K562 (cell line): ENCODE data around the gene ACSS1. TPM values are rescaled to one million over a fixed set of nuclear protein-coding genes. Genes with fewer than 3 reads are reported as not detected.
A peak's percentile ranks its signal among the peaks of the same experiment; 100 is the strongest.

Experiments
- CXXC5 ChIP-seq: fragments of 250-450 bp; sonication (Bioruptor Pico); IDR thresholded peaks from 2 replicates; pipeline ENCODE4 v1.8.0; 2022; ENCODE audit warnings: inconsistent platforms, mild to moderate bottlenecking, moderate library complexity
- ELK1 ChIP-seq: sonication (generic); formaldehyde crosslinking; IDR thresholded peaks from 2 replicates; pipeline ENCODE4 v1.8.1; 2022; ENCODE audit warnings: missing genetic modification reagents
- GATA2 ChIP-seq: sonication (generic); formaldehyde crosslinking; IDR thresholded peaks from 2 replicates; pipeline ENCODE4 v1.4.0; 2020; ENCODE audit warnings: mild to moderate bottlenecking, missing genetic modification reagents
- HMGN3 ChIP-seq: IDR thresholded peaks from 2 replicates; pipeline ENCODE4 v1.6.1; 2011; ENCODE audit warnings: borderline replicate concordance, low read depth, mild to moderate bottlenecking, mixed read lengths, low read length; ENCODE audit not compliant: insufficient read length; ENCODE audit errors: extremely low read depth
- ID3 ChIP-seq, 2 experiments: fragments of 250-450 bp in 1 of 2; fragments of 450-650 bp in 1 of 2; sonication (Bioruptor Pico) in 1 of 2; IDR thresholded peaks; 2 replicates each; pipeline versions ENCODE4 v1.6.1 to v1.8.0; 2016 to 2021; ENCODE audit warnings: mild to moderate bottlenecking in 2 of 2, moderate library complexity in 2 of 2, missing compliant biosample characterization in 1 of 2, missing genetic modification characterization in 1 of 2
- JUND ChIP-seq, 2 experiments: IDR thresholded peaks; 2 replicates in 1 of 2; 3 replicates in 1 of 2; pipeline ENCODE4 v1.6.1; 2011; ENCODE audit warnings: borderline replicate concordance in 2 of 2, low read depth in 2 of 2, low read length in 2 of 2, improper control_type of control experiment in 1 of 2, missing biosample characterization in 1 of 2, missing genetic modification characterization in 1 of 2, missing genetic modification reagents in 1 of 2
- STAT5A ChIP-seq: IDR thresholded peaks from 2 replicates; pipeline ENCODE4 v1.6.1; 2012; ENCODE audit warnings: low read length, inconsistent platforms, borderline replicate concordance
- TAF15 ChIP-seq: fragments of 200-400 bp; formaldehyde crosslinking; IDR thresholded peaks from 2 replicates; pipeline ENCODE4 v1.6.1; 2017; ENCODE audit warnings: mild to moderate bottlenecking, low read depth, low read length, moderate library complexity
- TAF9B ChIP-seq: fragments of 450-650 bp; IDR thresholded peaks from 2 replicates; pipeline ENCODE4 v1.6.1; 2018; ENCODE audit warnings: mild to moderate bottlenecking; ENCODE audit not compliant: partially characterized antibody
- TSC22D4 ChIP-seq: fragments of 450-650 bp; IDR thresholded peaks from 2 replicates; pipeline ENCODE4 v1.6.1; 2016; ENCODE audit warnings: missing genetic modification characterization, missing biosample characterization, control low read depth
- ZBTB1 ChIP-seq: sonication (generic); formaldehyde crosslinking; IDR thresholded peaks from 2 replicates; pipeline ENCODE4 v1.8.1; 2023; ENCODE audit warnings: missing genetic modification reagents, low read depth, mild to moderate bottlenecking, borderline replicate concordance
- ZEB2 ChIP-seq: fragments of 450-650 bp; IDR thresholded peaks from 2 replicates; pipeline ENCODE4 v1.6.1; 2016
- ZNF175 ChIP-seq: fragments of 200-800 bp; sonication (Bioruptor generic); IDR thresholded peaks from 2 replicates; pipeline ENCODE4 v1.6.1; 2016; ENCODE audit warnings: low read depth, mild to moderate bottlenecking, missing genetic modification characterization, missing compliant biosample characterization
- polyA plus RNA-seq, 8 experiments: library from polyadenylated mRNA; depleted of rRNA in 4 of 8; stranded (reverse) in 5 of 8; unstranded in 3 of 8; fragments of >200 nt; fragmentation: Nextera tagmentation in 2 of 8; fragmentation: Illumina TruSeq in 1 of 8; extraction: Ambion mirVana in 2 of 8; extraction: Trizol in 1 of 8; gene quantifications; 2 replicates each; pipeline versions ENCODE4 v1.2.1 to v1.2.3, GENCODE V29; 2011 to 2014; ENCODE audit warnings: inconsistent platforms in 1 of 8, missing spikeins in 1 of 8
- total RNA-seq, 7 experiments: library from RNA; depleted of rRNA in 6 of 7; stranded (reverse); fragments of >200 nt in 6 of 7; fragmentation: Illumina TruSeq in 2 of 7; extraction: Trizol in 2 of 7; gene quantifications; 2 replicates each; pipeline versions ENCODE4 v1.2.1 to v1.2.3, GENCODE V29; 2011 to 2021; ENCODE audit warnings: low replicate concordance in 1 of 7
- TF ChIP-seq, protein P1 (sequence below): fragments of 450-650 bp; IDR thresholded peaks from 2 replicates; pipeline ENCODE4 v1.6.1; 2014; ENCODE audit warnings: low read depth, mild to moderate bottlenecking, moderate library complexity, borderline replicate concordance
- TF ChIP-seq, protein P2 (sequence below): fragments of 450-650 bp; formaldehyde crosslinking; IDR thresholded peaks from 2 replicates; pipeline ENCODE4 v1.4.0; 2020; ENCODE audit warnings: mild to moderate bottlenecking, moderate library complexity
- TF ChIP-seq, protein P3 (sequence below): sonication (generic); formaldehyde crosslinking; IDR thresholded peaks from 2 replicates; pipeline ENCODE4 v1.9.0; 2022; ENCODE audit warnings: mild to moderate bottlenecking, missing genetic modification reagents

ACSS1 gene
- total and polyA plus RNA-seq, 9 of the 15 experiments (the other 6 are each of a cell fraction or from before 2014, with no cell fraction given), result 0.07 to 2.1 (median 0.27) TPM; not detected in 3

DNA sequence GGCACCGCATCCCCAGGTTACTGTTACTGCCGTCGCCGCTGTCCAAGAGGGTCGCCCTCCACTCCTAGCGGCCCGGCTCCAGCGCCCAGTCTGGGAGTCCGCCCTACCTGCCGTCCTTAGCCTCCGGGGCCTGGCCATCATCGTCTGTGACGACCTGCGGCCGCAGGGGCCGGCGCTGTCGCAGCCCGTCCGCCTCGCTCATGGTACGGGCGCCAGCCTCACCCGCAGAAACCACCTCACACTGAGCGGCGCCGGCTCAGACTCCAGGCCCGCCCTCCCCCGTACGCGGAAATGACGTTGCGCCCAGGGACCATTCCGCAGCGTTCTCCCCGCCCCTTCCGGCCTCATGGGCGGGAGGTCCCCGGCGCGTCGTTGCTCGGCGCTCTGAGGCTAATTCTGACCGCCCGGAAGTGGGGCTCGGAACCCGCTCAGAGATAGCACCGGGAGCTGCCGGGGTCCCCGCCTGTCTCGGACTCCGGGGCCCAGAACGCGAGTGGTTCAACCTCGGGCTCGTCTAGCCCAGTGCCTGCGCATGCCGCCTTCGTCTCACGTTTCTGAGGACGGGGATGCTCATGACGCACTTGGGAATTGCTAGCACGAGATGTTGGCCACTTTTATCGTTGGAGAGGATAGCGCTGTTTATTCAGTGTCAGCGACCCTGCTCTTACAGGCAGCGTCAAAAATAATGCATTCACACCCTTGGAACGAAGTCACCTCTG is 65.3 kb downstream of the ACSS1 start, which contains the start of gene APMAP (continued):
- TF ChIP-seq, protein P1, sequence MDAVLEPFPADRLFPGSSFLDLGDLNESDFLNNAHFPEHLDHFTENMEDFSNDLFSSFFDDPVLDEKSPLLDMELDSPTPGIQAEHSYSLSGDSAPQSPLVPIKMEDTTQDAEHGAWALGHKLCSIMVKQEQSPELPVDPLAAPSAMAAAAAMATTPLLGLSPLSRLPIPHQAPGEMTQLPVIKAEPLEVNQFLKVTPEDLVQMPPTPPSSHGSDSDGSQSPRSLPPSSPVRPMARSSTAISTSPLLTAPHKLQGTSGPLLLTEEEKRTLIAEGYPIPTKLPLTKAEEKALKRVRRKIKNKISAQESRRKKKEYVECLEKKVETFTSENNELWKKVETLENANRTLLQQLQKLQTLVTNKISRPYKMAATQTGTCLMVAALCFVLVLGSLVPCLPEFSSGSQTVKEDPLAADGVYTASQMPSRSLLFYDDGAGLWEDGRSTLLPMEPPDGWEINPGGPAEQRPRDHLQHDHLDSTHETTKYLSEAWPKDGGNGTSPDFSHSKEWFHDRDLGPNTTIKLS, result peak; percentile 57; the same call in 1 of the 2 replicates
- TF ChIP-seq TAF9B (peak; percentile 37), ELK1 (no peak), ZBTB1 (CRISPR knock-in tag) (0 out of 2 replicates have a peak, but pooled peaks have one; percentile 30), STAT5A (no peak), GATA2 (CRISPR knock-in tag) (no peak), HMGN3 (peak; percentile 66), CXXC5 (peak; percentile 80), ZNF175 (CRISPR knock-in tag) (no peak), JUND (IDR thresholded peaks at IDR 0.05; ENCODE audit: borderline replicate concordance, low read depth, low read length) (peak; percentile 51; the same call in 1 of the 2 replicates), JUND (tag; IDR thresholded peaks at IDR 0.05; ENCODE audit: borderline replicate concordance, low read depth, low read length) (no peak), TAF15 (no peak), TSC22D4 (tag) (no peak), ZEB2 (no peak), ID3 (CRISPR knock-in tag; IDR thresholded peaks at IDR 0.05) (no peak), ID3 (tag; IDR thresholded peaks at IDR 0.05) (no peak; the same call in 1 of the 2 replicates)
- TF ChIP-seq, protein P2, sequence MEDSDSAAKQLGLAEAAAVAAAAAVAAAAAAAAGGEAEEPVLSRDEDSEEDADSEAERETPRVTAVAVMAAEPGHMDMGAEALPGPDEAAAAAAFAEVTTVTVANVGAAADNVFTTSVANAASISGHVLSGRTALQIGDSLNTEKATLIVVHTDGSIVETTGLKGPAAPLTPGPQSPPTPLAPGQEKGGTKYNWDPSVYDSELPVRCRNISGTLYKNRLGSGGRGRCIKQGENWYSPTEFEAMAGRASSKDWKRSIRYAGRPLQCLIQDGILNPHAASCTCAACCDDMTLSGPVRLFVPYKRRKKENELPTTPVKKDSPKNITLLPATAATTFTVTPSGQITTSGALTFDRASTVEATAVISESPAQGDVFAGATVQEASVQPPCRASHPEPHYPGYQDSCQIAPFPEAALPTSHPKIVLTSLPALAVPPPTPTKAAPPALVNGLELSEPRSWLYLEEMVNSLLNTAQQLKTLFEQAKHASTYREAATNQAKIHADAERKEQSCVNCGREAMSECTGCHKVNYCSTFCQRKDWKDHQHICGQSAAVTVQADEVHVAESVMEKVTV, result no peak
- TF ChIP-seq, protein P3, sequence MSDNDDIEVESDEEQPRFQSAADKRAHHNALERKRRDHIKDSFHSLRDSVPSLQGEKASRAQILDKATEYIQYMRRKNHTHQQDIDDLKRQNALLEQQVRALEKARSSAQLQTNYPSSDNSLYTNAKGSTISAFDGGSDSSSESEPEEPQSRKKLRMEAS (CRISPR knock-in tag), result peak; percentile 71
